Measurements from ENCODE around the gene CIB2. TPM values are rescaled to one million over a fixed set of nuclear protein-coding genes. Genes with fewer than 3 reads are reported as not detected.

CIB2 gene
- total RNA-seq, 1 experiment from 2014 or later, result 43.2 TPM

- DNase-seq, result no peak
- H2BK5ac ChIP-seq (ENCODE audit: insufficient read length, low read length), result no peak overlapping the region
- no peak overlapping the region for H3T11ph ChIP-seq (ENCODE audit: low read length)
- H2AFZ ChIP-seq (ENCODE audit: low read length), result no peak overlapping the region
- H3K79me1 ChIP-seq (ENCODE audit: insufficient read depth, low read depth, low read length, poor library complexity, severe bottlenecking), result no peaks in the 10 kb centered on the region
- H3K4ac ChIP-seq (ENCODE audit: low read depth, low read length), result no peak overlapping the region
- H4K8ac ChIP-seq (replicated peaks; ENCODE audit: insufficient read length, low read depth, low read length), result no peak overlapping the region
- no peaks in the 10 kb centered on the region for H4K20me1 ChIP-seq (ENCODE audit: control insufficient read depth, insufficient read depth, insufficient read length)
- no peaks in the 10 kb centered on the region for H3K27me3 ChIP-seq (ENCODE audit: insufficient read depth, low read length)
- no peak overlapping the region for H4K91ac ChIP-seq (ENCODE audit: insufficient read length, low read depth, low read length)
- Mint-ChIP-seq H3K4me3 (no peak overlapping the region), H3K9me3 (no peaks in the 10 kb centered on the region), H3K27me3 (ENCODE audit: low read depth) (no peaks in the 10 kb centered on the region), H3K36me3 (ENCODE audit: insufficient read depth in 1 of 3, low read depth in 3 of 3) (peaks cover 21 to 76% (median 27%) of the 10 kb centered on the region in 3 experiments), H3K4me1 (no peaks in the 10 kb centered on the region), H3K27ac (no peak overlapping the region; a peak in 1 of 7 replicates)
- no peak overlapping the region for H2BK20ac ChIP-seq (ENCODE audit: low read depth, low read length, poor library complexity, severe bottlenecking)
- H3K23me2 ChIP-seq (ENCODE audit: insufficient read length, low read depth, low read length, poor library complexity, severe bottlenecking), result no peaks in the 10 kb centered on the region
- WGBS (ENCODE audit: extremely low coverage, insufficient read length, low lambda C conversion rate), result no CpG with 5 or more reads among the region's 5 CpGs
- no peaks in the 10 kb centered on the region for H3K9me3 ChIP-seq (ENCODE audit: control insufficient read depth, low read depth, low read length)
- no peak overlapping the region for H3K23ac ChIP-seq (ENCODE audit: insufficient read length, low read depth, low read length)
- no peak overlapping the region for H3K14ac ChIP-seq (ENCODE audit: insufficient read depth, low read length)
- H2AK5ac ChIP-seq (ENCODE audit: insufficient read length, low read length), result no peak overlapping the region
- no peaks in the 10 kb centered on the region for H3K4me1 ChIP-seq (ENCODE audit: insufficient read depth, low read length)
- H3K18ac ChIP-seq (ENCODE audit: insufficient read length, low read depth, low read length), result no peak overlapping the region
- no peak overlapping the region for H3K56ac ChIP-seq (ENCODE audit: insufficient read length, low read depth, low read length)
- no peak overlapping the region for H2BK12ac ChIP-seq (ENCODE audit: insufficient read length, low read depth, low read length)
- TF ChIP-seq CTCF (conservative IDR thresholded peaks at IDR 0.05), result no peak
- no peak overlapping the region for H3K4me2 ChIP-seq (ENCODE audit: insufficient read depth, insufficient read length, low read length)
- H4K5ac ChIP-seq (ENCODE audit: insufficient read length, low read depth, low read length), result no peak overlapping the region
- no peak overlapping the region for H3K9ac ChIP-seq (ENCODE audit: extremely low read depth, insufficient read length, low read length)
- H2BK15ac ChIP-seq (ENCODE audit: low read depth, low read length), result no peak overlapping the region
- H2BK120ac ChIP-seq (ENCODE audit: low read depth, low read length, poor library complexity, severe bottlenecking), result no peak overlapping the region
- no peaks in the 10 kb centered on the region for H3K79me2 ChIP-seq (ENCODE audit: insufficient read depth, low read length)
- H3K27ac ChIP-seq (ENCODE audit: insufficient read length, low read depth, low read length), result no peak overlapping the region
Measured at GRCh38 chr15:78168608-78169007, 37.4 kb upstream of the CIB2 start.
